ENCODE data around the gene AQP12B. TPM values are rescaled to one million over a fixed set of nuclear protein-coding genes. Genes with fewer than 3 reads are reported as not detected.

Gene AQP12B
- total RNA-seq, 1 donor from 2014 or later, result not detected

- no peak for DNase-seq
Observed at GRCh38 chr2:240632306-240632721, 50.4 kb downstream of the AQP12B start.

DNA sequence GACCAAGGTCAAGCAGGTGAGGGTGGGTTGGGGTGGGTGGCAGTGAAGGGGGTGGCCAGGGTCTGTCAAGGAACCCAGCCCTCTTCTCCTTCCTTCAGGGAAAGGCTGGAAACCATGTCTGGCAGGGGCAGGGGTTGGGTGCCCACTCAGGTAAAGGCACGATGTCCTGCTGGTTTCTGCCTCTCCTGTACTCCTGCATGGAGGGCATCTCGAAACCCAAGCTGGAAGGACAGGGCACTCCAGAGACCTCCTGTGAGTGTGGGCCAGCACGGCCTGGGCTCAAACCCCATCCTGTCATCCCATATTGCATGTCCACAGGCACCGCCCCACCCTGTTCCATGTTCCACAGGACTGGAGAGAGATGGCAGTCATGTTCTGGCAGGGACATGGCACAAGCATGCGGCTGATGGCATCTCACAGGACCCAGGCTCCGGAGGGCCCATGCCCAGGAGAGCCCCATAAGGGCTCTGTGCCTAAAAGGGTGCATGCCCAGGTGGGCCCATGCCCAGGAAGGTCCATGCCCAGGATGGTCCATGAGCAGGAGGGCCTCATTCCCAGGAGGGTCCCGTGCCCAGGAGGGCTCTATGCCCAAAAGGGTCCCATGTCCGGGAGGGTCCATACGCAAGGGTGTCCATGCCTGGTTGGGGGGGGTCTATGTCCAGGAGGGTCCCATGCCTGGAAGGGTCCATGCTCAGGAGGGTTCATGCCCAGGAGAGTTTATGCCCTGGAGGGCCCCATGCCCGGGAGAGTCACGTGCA, 51.0 kb downstream of the AQP12B start:
- no peak for DNase-seq

DNA sequence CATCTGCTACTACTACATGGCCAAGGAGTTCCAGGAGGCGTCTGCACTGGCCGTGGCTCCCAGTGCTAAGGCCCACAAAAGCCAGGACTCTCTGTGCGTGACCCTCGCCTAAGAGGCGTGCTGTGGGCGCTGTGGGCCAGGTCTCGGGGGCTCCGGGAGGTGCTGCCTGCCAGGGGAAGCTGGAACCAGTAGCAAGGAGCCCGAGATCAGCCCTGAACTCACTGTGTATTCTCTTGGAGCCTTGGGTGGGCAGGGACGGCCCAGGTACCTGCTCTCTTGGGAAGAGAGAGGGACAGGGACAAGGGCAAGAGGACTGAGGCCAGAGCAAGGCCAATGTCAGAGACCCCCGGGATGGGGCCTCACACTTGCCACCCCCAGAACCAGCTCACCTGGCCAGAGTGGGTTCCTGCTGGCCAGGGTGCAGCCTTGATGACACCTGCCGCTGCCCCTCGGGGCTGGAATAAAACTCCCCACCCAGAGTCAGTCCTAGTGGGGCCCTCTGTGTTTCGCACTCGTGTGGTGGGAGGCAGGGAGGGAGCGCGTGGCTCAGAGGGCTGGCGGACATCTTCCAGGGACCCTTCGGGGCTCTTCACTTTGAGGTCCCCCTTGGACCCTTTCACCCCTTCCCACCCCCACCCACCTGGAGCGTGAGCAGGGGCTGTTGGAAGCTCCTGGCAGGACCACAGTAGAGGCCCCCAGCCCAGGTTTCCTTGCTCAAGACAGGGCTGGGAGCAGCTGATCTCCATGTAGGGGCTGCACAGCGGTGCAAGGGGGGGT, 51.7 kb downstream of the AQP12B start:
- no peak for DNase-seq

DNA sequence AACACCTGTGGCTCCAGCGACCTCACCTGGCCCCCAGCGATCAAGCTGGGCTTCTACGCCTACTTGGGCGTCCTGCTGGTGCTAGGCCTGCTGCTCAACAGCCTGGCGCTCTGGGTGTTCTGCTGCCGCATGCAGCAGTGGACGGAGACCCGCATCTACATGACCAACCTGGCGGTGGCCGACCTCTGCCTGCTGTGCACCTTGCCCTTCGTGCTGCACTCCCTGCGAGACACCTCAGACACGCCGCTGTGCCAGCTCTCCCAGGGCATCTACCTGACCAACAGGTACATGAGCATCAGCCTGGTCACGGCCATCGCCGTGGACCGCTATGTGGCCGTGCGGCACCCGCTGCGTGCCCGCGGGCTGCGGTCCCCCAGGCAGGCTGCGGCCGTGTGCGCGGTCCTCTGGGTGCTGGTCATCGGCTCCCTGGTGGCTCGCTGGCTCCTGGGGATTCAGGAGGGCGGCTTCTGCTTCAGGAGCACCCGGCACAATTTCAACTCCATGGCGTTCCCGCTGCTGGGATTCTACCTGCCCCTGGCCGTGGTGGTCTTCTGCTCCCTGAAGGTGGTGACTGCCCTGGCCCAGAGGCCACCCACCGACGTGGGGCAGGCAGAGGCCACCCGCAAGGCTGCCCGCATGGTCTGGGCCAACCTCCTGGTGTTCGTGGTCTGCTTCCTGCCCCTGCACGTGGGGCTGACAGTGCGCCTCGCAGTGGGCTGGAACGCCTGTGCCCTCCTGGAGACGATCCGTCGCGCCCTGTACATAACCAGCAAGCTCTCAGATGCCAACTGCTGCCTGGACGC, 52.5 kb downstream of the AQP12B start:
- no peak for DNase-seq

- DNase-seq, result no peak
Observed at GRCh38 chr2:240629619-240629967, 53.1 kb downstream of the AQP12B start.

- DNase-seq, result no peak
Observed at GRCh38 chr2:240628808-240629618, 53.7 kb downstream of the AQP12B start.

GRCh38 chr2:240628507-240628807, 54.2 kb downstream of the AQP12B start:
- DNase-seq, result no peak

DNA sequence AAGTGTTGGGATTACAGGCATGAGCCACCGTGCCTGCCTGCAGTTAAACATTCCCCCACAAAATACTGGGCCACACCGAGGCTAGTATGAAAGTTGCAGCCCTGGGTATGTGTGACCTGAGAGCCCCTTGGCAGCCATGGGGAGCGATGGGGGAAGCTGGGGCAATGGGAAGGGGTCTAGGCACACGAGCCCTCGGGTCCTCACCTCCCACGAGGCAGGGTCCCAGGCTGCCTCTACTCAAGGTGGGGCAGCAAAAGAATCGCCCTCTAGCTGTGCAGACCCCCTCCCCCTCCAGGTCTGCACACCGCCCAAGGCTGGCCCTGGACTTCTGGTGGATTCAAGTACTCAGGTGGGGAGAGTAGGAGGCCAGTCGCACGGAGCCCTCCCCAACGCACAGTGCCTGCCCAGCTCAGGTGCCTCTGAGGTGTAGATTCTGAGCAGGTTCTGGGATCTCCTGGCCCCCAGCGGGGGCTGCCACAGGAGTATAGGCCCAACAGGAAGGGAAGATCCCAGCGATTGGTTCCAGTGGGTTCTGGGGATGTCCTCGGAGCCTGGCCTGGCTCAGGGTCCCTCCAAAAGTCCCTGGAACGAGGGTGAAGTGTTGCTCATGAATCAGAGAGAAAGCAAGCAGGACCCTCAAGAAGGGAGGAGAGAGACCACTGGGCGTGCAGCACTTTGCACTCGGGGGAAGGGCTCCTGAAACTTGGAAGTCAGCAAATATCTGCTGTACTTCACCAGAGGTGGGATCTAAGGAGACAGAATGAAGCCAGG, 54.8 kb downstream of the AQP12B start:
- no peak for DNase-seq

GRCh38 chr2:240626531-240627300, 56.0 kb downstream of the AQP12B start:
- DNase-seq, result no peak

Small RNA genes lying within 50 kb of the gene (small RNA-seq; reads per million reads assigned to genes)
- gene AC011298.3 (ENCODE audit: low replicate concordance), result not detected

Other genes with a start within 250 kb of the AQP12B start
- gene GPC1, start 247.2 kb downstream of the AQP12B start, total RNA-seq, result 25.4 TPM
- gene ANKMY1, start 124.9 kb downstream of the AQP12B start, total RNA-seq, result 7.6 TPM
- 2.4 TPM for gene DUSP28, start 122.5 kb downstream of the AQP12B start, total RNA-seq
- 12.0 TPM for gene RNPEPL1, start 114.4 kb downstream of the AQP12B start, total RNA-seq
- gene CAPN10, start 96.2 kb downstream of the AQP12B start, total RNA-seq, result 10.9 TPM
- gene GPR35, start 57.4 kb downstream of the AQP12B start, total RNA-seq, result 0.99 TPM
- not detected for gene AQP12A, start 9.0 kb upstream of the AQP12B start, total RNA-seq
- gene KIF1A, start 137.3 kb upstream of the AQP12B start, total RNA-seq, result 0.89 TPM
- gene AGXT, start 185.9 kb upstream of the AQP12B start, total RNA-seq, result 0.10 TPM
- 4.5 TPM for gene MAB21L4, start 213.3 kb upstream of the AQP12B start, total RNA-seq
- 0.30 TPM for gene CROCC2, start 223.5 kb upstream of the AQP12B start, total RNA-seq